Measurements from ENCODE around the gene PPP3R1.

DNA sequence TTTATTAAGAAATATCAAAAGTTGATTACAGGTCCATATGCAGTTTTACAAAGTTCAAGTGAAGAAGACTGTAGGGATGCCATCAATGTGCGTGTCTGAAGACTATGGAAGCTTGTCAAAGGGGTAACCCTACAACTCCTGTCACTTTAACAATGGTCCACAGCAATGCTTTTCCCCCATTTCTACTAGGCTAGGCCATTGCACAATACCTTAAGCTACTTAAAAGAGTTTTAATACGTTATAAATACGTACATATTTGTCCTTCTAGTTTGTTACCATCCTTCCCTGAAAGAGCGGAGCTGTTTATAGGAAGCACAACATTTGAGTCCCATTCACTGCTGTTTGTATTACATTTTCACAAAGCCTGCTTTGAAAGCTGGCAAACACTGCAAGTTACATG lies 40.7 kb upstream of the PPP3R1 start:
- TF ChIP-seq CTCF (IDR thresholded peaks at IDR 0.05) = no peak
- no peak for TF ChIP-seq POLR2AphosphoS5 (IDR thresholded peaks at IDR 0.05)
- no peak for TF ChIP-seq POLR2A (IDR thresholded peaks at IDR 0.05)
